Measurements from ENCODE around the gene APOA5. TPM values are rescaled to one million over a fixed set of nuclear protein-coding genes. Genes with fewer than 3 reads are reported as not detected.

APOA5 gene
- polyA plus RNA-seq, 1 donor from 2014 or later = not detected

- H3K36me3 Mint-ChIP-seq = no peaks in the 10 kb centered on the region
- no peaks in the 10 kb centered on the region for H3K9me3 Mint-ChIP-seq
- H3K27me3 Mint-ChIP-seq = peaks cover 4% of the 10 kb centered on the region
- peaks cover 5 to 7% (median 6%) of the 10 kb centered on the region in 3 donors for H3K4me1 Mint-ChIP-seq
- peak overlapping the region in 1 of 4 donors; percentile 1 for H3K4me3 Mint-ChIP-seq
- peak overlapping the region in 1 of 3 donors; percentile 14 for H3K27ac Mint-ChIP-seq
These were observed 1.4 kb upstream of the APOA5 start for GRCh38 chr11:116792869-116793771.

GRCh38 chr11:116792144-116792868 lies 627 bp upstream of the APOA5 start:
- H3K27me3 Mint-ChIP-seq = peaks cover 4% of the 10 kb centered on the region
- no peak overlapping the region for H3K27ac Mint-ChIP-seq
- no peaks in the 10 kb centered on the region for H3K36me3 Mint-ChIP-seq
- H3K4me1 Mint-ChIP-seq = peaks cover 7 to 9% (median 7%) of the 10 kb centered on the region in 3 donors
- H3K9me3 Mint-ChIP-seq = no peaks in the 10 kb centered on the region
- no peak overlapping the region for H3K4me3 Mint-ChIP-seq

GRCh38 chr11:116791002-116791812 lies 472 bp downstream of the APOA5 start:
- Mint-ChIP-seq H3K27ac (no peak overlapping the region), H3K9me3 (no peaks in the 10 kb centered on the region), H3K4me3 (peak overlapping the region in 3 of 4 donors; percentile 13 to 74 (median 52)), H3K36me3 (peaks cover 4% of the 10 kb centered on the region), H3K27me3 (peaks cover 3% of the 10 kb centered on the region), H3K4me1 (peaks cover 9 to 17% (median 16%) of the 10 kb centered on the region in 3 donors)

GRCh38 chr11:116790167-116791001 lies 1.3 kb downstream of the APOA5 start:
- Mint-ChIP-seq H3K4me1 (peaks cover 16 to 19% (median 19%) of the 10 kb centered on the region in 3 donors), H3K36me3 (peaks cover 4% of the 10 kb centered on the region), H3K9me3 (no peaks in the 10 kb centered on the region), H3K4me3 (peak overlapping the region in 2 of 4 donors; percentile 5 to 74), H3K27me3 (peaks cover 3% of the 10 kb centered on the region), H3K27ac (no peak overlapping the region)

GRCh38 chr11:116788975-116789374 lies 2.7 kb downstream of the APOA5 start:
- H3K27ac Mint-ChIP-seq = peak overlapping the region in 1 of 3 donors; percentile 19
- H3K36me3 Mint-ChIP-seq = peaks cover 4% of the 10 kb centered on the region
- H3K9me3 Mint-ChIP-seq = no peaks in the 10 kb centered on the region
- peaks cover 20 to 24% (median 23%) of the 10 kb centered on the region in 3 donors for H3K4me1 Mint-ChIP-seq
- peak overlapping the region; percentile 68 to 99 (median 92) for H3K4me3 Mint-ChIP-seq
- H3K27me3 Mint-ChIP-seq = peaks cover 3% of the 10 kb centered on the region

- H3K27ac Mint-ChIP-seq = peak overlapping the region in 2 of 3 donors; percentile 19 to 97
- peaks cover 20 to 24% (median 23%) of the 10 kb centered on the region in 3 donors for H3K4me1 Mint-ChIP-seq
- H3K36me3 Mint-ChIP-seq = peaks cover 4% of the 10 kb centered on the region
- peak overlapping the region; percentile 89 to 99 (median 98) for H3K4me3 Mint-ChIP-seq
- no peaks in the 10 kb centered on the region for H3K9me3 Mint-ChIP-seq
- peaks cover 3% of the 10 kb centered on the region for H3K27me3 Mint-ChIP-seq
These were observed 3.1 kb downstream of the APOA5 start for GRCh38 chr11:116788534-116788933.

- peaks cover 3% of the 10 kb centered on the region for H3K27me3 Mint-ChIP-seq
- peak within 1 kb of the TSS; percentile 89 to 99 (median 98) for H3K4me3 Mint-ChIP-seq
- peaks cover 20 to 24% (median 23%) of the 10 kb centered on the region in 3 donors for H3K4me1 Mint-ChIP-seq
- H3K27ac Mint-ChIP-seq = peak within 1 kb of the TSS; percentile 87 to 97 (median 95)
- peaks cover 4% of the 10 kb centered on the region for H3K36me3 Mint-ChIP-seq
- no peaks in the 10 kb centered on the region for H3K9me3 Mint-ChIP-seq
These were observed 3.7 kb downstream of the APOA5 start, which contains the start of gene ZPR1 for GRCh38 chr11:116787786-116788486. TSS of gene ZPR1 (minus strand) at chr11:116788023. CDS start at chr11:116787990, 33 bp downstream.

- H3K36me3 Mint-ChIP-seq = peaks cover 4% of the 10 kb centered on the region
- H3K27ac Mint-ChIP-seq = peak overlapping the region; percentile 53 to 97 (median 54)
- H3K4me1 Mint-ChIP-seq = peaks cover 20 to 25% (median 24%) of the 10 kb centered on the region in 3 donors
- no peaks in the 10 kb centered on the region for H3K9me3 Mint-ChIP-seq
- H3K27me3 Mint-ChIP-seq = peaks cover 3% of the 10 kb centered on the region
- H3K4me3 Mint-ChIP-seq = peak overlapping the region; percentile 89 to 99 (median 98)
These were observed 4.3 kb downstream of the APOA5 start for GRCh38 chr11:116787436-116787785.

GRCh38 chr11:116786966-116787365 lies 4.7 kb downstream of the APOA5 start:
- peak overlapping the region; percentile 16 to 97 (median 54) for H3K27ac Mint-ChIP-seq
- peak overlapping the region; percentile 89 to 99 (median 98) for H3K4me3 Mint-ChIP-seq
- peaks cover 3% of the 10 kb centered on the region for H3K27me3 Mint-ChIP-seq
- peaks cover 4% of the 10 kb centered on the region for H3K36me3 Mint-ChIP-seq
- no peaks in the 10 kb centered on the region for H3K9me3 Mint-ChIP-seq
- H3K4me1 Mint-ChIP-seq = peaks cover 20 to 29% (median 24%) of the 10 kb centered on the region in 3 donors

GRCh38 chr11:116786326-116786725 lies 5.4 kb downstream of the APOA5 start:
- Mint-ChIP-seq H3K36me3 (peaks cover 6% of the 10 kb centered on the region), H3K27me3 (peaks cover 3% of the 10 kb centered on the region), H3K4me3 (peak overlapping the region; percentile 89 to 99 (median 98)), H3K4me1 (peaks cover 22 to 30% (median 26%) of the 10 kb centered on the region in 3 donors), H3K27ac (peak overlapping the region in 2 of 3 donors; percentile 16 to 59), H3K9me3 (no peaks in the 10 kb centered on the region)

- peak overlapping the region in 1 of 4 donors; percentile 50 for H3K4me3 Mint-ChIP-seq
- H3K27me3 Mint-ChIP-seq = no peaks in the 10 kb centered on the region
- no peaks in the 10 kb centered on the region for H3K9me3 Mint-ChIP-seq
- peaks cover 20 to 25% (median 23%) of the 10 kb centered on the region in 3 donors for H3K4me1 Mint-ChIP-seq
- H3K36me3 Mint-ChIP-seq = peaks cover 12% of the 10 kb centered on the region
- H3K27ac Mint-ChIP-seq = peak overlapping the region in 2 of 3 donors; percentile 31 to 64
These were observed 9.0 kb downstream of the APOA5 start for GRCh38 chr11:116782728-116783127.

GRCh38 chr11:116778556-116778955 lies 13.1 kb downstream of the APOA5 start:
- Mint-ChIP-seq H3K4me3 (no peak overlapping the region), H3K27ac (peak overlapping the region in 1 of 3 donors; percentile 56), H3K36me3 (peaks cover 11% of the 10 kb centered on the region), H3K4me1 (peaks cover 12 to 23% (median 13%) of the 10 kb centered on the region in 3 donors), H3K9me3 (no peaks in the 10 kb centered on the region), H3K27me3 (no peaks in the 10 kb centered on the region)

GRCh38 chr11:116777056-116777455 lies 14.6 kb downstream of the APOA5 start:
- H3K4me1 Mint-ChIP-seq = peaks cover 14 to 26% (median 14%) of the 10 kb centered on the region in 3 donors
- H3K36me3 Mint-ChIP-seq = peaks cover 11% of the 10 kb centered on the region

More at GRCh38 chr11:116777056-116777455, 14.6 kb downstream of the APOA5 start:
- peak overlapping the region in 1 of 4 donors; percentile 19 for H3K4me3 Mint-ChIP-seq
- no peak overlapping the region for H3K27ac Mint-ChIP-seq
- no peaks in the 10 kb centered on the region for H3K27me3 Mint-ChIP-seq
- H3K9me3 Mint-ChIP-seq = no peaks in the 10 kb centered on the region

Measured in IgD-negative memory B cell (primary cell).